ENCODE measurements around the gene EPPIN.
"Not testable (repeated sequence)": the region's sequence is repeated elsewhere in the genome, so short reads cannot be mapped to it uniquely, and the experiment has no call there.

EPPIN gene

GRCh38 chr20:45547206-45547770 lies at the start of gene EPPIN:
EPPIN (minus strand) TSS chr20:45547401; CDS start chr20:45547357, 44 bp downstream.
- DNase-seq (ENCODE audit: low spot score): no peak

DNA sequence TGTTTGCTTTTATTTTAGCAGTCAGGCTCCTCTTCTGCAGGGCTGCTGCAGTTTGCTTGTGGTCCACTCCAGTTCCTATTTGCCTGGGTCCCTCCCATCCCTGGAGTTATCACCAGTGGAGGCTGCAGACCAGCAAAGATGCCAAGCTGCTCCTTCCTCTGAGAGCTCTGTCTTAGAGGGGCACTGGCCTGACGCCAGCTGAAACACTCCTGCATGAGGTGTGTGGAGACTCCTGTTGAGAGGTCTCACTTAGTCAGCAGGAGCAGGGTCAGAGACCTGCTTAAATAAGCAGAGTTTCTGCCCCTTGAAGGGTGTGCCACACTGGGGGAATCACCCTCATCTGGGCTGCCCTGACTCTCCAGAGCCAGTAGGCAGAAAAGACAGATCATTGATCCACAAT lies 48.0 kb upstream of the EPPIN start:
- DNase-seq (ENCODE audit: low spot score): no peak

DNA sequence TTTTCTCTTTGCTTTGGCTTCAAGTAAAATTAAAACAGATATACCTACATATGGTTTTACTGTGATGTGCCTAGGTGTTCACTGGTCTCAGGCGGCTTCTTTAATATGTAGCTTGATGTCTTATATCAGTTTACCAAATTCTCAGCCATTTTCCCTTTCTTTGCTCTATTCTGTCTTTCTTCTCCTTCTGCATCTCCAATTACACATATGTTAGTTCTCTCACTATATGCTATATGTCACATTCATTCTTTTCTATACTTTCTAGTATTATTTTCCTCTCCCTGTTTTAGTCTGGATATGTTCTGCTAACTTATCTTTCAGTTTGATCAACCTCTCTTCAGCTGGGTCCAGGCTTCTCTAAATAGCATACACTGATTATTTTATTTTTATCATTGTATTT lies 46.3 kb upstream of the EPPIN start:
- DNase-seq (ENCODE audit: low spot score): no peak

- DNase-seq (ENCODE audit: low spot score): peak; percentile 43
Measured at GRCh38 chr20:45592574-45593189, 45.5 kb upstream of the EPPIN start.

DNA sequence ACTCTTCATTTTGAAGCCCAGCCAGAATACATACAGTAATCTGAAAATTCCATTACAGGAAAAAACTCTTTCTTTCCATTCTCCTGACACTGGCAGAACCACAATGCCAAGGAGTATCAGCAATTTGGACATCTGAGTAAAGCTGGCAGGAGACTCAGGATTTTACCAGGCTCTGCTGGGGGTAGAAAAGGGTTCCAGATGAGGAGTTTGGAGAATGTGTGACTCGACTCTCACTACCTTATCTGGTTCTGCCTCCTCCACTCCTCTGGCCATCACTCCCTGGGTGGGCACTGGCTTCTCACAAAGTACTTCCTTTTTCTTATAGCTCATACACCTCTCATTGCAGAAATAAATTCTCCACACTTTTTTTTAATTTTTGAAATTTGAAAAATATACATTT lies 42.5 kb upstream of the EPPIN start:
- no peak for DNase-seq (ENCODE audit: low spot score)

GRCh38 chr20:45588800-45589199 lies 41.6 kb upstream of the EPPIN start:
- DNase-seq (ENCODE audit: low spot score): no peak

DNA sequence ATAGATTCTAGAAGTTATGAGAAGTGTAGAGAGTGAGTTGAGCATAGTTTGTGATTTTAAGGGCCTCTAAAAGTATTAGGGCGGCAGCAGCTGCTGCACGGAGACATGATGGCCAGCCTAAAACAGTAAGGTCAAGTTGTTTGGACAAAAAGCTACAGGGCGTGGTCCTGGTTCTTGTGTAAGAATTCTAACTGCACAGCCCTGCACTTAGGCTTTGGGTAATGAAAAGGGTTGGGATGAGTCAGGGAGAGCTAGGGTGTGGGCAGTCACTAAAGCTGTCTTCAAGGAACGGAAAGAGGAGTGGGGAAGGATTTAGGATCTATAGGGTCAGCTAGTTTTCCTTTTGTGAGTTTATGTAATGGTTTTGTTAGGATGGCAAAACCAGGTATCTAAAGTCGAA lies 38.8 kb upstream of the EPPIN start:
- DNase-seq (ENCODE audit: low spot score): not testable (repeated sequence)

- not testable (repeated sequence) for DNase-seq (ENCODE audit: low spot score)
Measured at GRCh38 chr20:45584294-45584693, 37.1 kb upstream of the EPPIN start.

DNA sequence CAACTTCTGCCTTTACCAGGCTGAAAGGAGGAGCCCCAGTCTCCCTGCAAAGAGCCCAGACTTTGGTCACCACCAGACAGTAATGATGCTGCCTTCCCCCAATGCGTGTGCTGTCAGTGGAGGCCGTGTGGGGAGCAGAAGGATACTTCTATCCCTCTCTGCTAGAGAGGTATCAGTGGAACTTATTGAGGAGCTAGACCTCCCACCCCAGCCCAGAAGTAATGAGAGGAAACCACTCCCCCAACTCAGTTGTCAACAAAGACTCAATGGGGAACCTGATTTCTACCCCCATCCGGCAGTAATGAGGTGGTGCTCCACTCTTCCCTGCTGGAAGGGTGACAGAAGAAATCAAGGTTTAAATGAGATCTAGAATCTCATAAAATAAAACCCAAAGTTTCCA lies 36.3 kb upstream of the EPPIN start:
- DNase-seq (ENCODE audit: low spot score): peak; percentile 32

- no peak for DNase-seq (ENCODE audit: low spot score)
Measured at GRCh38 chr20:45581702-45582101, 34.5 kb upstream of the EPPIN start.

GRCh38 chr20:45579184-45579583 lies 32.0 kb upstream of the EPPIN start, which contains the start of gene WFDC8:
WFDC8 (minus strand) TSS chr20:45579284; CDS start chr20:45579247, 37 bp downstream.
- DNase-seq (ENCODE audit: low spot score): no peak

DNA sequence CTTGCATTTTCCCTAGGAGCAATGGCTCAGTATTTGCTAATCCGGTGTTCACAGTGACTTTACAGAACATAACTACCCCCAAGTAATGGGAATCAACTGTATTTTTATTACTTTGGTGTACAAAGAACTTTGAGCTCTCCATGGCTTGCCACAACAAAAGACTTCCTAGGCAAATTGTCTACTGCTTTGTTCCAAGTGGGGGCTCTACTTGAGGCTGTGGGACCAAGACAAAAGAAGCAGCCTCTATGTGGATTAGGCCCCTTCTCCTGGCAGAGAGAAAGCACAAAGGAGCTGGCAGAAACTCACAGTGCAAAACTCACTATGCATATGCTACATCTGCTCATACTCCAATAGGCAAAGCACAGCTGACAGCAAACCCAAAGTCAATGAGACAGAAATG lies 31.0 kb upstream of the EPPIN start:
- peak; percentile 45 for DNase-seq (ENCODE audit: low spot score)

- DNase-seq (ENCODE audit: low spot score): no peak
Measured at GRCh38 chr20:45576995-45577394, 29.8 kb upstream of the EPPIN start.

DNA sequence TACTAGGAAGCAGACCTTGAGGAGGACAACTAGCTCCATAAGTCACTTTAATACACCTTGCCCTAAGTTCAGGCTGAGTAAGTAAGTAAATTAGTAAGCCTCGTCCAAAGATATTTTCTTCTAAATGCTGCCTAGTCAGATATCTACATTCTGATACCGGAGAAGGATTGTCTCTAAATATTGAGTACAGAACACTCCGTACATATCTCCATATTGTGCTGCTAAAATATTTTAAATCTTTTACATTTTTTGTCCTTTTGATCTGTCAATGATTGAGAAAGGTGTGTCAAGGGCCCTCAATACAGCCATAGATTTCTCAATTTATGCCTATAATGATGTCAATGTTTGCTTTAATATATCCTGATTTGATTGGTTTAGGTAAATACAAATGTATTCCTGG lies 28.7 kb upstream of the EPPIN start:
- no peak for DNase-seq (ENCODE audit: low spot score)

- DNase-seq (ENCODE audit: low spot score): not testable (repeated sequence)
Measured at GRCh38 chr20:45569650-45570049, 22.4 kb upstream of the EPPIN start.

GRCh38 chr20:45564760-45565276 lies 17.6 kb upstream of the EPPIN start:
- no peak for DNase-seq (ENCODE audit: low spot score)

DNA sequence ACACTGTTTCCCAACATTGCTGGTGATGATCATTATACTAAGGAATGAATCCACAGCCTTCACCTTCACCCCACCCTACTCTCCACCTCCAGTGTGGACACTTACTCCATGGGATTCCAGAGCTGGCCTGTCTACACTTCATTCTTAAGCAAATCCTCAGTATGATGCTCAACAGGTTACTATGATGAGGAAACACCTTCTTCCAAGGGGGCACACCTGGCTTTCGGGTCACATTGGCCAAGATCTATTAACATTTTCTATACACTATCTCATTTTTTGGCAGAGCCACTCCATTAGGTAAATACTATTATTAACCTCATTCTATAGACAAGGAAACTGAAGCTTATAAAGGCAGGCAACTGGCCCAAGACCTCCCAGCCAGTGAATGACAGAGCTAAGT lies 8.0 kb upstream of the EPPIN start:
- DNase-seq (ENCODE audit: low spot score): no peak

DNA sequence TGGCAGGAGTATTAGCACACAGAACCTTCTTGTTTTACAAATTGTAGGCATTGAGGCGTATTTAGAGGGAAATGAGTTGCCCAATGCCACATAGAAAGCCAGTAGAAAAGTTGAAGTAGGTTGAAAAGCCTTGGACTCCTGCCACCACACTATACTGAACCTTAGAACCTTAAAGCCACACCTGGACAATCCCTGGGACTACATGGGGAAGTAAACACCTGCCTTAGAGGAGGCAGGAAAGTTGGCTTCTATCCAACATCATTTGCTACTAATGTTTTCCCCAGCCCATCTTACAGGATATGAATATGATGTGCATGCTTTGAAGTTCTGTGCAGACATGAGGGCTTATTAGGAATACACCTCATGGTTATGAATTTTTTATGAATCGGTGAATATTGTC lies 5.3 kb upstream of the EPPIN start:
- DNase-seq (ENCODE audit: low spot score): no peak

DNA sequence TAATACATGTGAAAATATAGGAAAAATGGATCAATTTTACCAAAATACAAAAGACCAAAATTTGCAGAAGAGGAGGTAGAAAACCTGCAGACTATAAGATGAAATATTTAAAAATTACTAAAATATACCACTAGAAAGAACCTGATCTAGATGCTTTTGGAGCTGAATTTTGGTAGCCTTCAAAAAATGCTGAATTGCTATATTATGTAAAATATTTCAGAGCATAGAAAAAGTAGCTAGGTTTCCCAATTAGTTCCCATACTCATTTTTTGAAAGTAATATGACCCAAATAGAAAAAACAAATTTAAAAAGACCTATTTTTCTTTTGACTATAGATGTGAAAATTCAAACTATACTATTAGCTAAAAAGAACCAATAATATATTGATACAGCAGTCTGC lies 3.6 kb upstream of the EPPIN start:
- no peak for DNase-seq (ENCODE audit: low spot score)

DNA sequence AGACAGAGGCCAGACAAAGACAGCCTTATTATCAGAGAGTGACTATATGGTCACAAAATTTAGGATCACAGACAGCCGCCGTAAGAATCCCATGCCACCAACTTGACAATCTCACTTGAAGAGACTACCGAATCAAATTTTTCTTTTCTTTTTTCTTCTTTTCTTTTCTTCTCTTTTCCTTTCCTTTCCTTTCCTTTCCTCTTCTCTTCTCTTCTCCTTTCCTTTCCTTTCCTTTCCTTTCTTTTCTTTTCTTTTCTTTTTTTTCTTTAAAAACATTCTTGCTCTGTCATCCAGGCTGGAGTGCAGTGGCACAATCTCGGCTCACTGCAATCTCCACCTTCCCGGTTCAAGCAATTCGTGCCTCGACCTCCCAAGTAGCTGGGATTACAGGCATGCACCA lies 1.2 kb upstream of the EPPIN start:
- DNase-seq (ENCODE audit: low spot score): no peak

DNA sequence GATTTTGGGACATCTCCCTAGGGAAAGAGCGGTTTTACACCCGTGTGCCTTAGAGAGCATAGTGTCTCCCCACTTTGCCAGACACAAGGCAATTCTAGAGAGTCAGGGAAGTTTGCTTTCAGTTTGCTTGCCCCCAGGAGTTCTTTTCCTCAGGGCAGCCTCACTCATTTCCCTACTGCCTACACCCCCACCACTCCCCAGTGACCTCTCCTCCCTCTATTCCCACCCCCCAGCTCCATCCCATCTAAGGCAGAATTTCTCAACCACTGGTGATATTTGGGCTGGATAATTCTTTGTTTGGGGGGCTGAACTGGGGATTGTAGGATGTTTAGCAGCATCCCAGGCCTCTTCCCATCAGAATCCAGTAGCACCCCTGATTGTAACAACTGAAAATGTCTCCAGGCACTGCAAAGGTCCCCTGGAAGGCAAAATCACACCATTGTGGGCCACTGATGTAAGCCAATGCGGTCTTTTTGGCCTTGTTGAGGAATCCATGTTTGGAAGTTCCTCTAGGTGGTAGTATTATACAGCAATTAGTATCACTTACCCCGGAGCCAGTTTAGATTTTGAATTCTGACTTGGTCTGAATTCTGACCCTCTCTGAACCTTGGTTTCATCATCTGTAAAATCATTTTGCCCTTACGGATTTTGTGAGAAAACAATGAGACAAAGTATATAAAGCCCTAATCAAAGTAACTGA lies 1.3 kb downstream of the EPPIN start:
- DNase-seq (ENCODE audit: low spot score): peak; percentile 57

GRCh38 chr20:45545351-45545750 lies 1.9 kb downstream of the EPPIN start:
- DNase-seq (ENCODE audit: low spot score): no peak

DNA sequence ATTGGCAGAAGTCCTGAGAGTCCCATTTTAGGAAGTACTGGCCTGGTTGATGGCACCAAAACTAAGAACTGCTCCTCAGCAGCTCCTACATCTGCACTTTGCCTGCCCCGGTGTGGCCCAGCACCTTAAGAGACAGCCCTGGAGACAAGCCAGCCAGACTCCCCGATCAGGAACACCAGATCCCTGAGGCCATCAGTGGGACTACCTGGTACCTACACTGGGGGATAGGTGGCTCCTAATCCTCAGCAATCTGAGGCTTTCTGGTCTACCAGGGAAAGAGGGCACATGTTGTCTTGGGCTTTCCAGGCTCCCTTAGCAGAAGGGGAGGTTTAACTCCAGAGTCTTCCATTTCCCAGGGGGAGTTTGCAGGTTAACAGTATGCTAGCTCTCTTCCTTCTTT lies 7.8 kb downstream of the EPPIN start, which contains the start of gene WFDC6:
Gene WFDC6, minus strand, starts transcription at position 101 of the 400 bp plus-strand sequence. Its CDS starts 75 bp downstream, at position 26.
- no peak for DNase-seq (ENCODE audit: low spot score)

Measured in iPS-NIHi11 (cell line).